Neural crest cell (in vitro differentiated cells): ENCODE results near the gene PCID2. TPM values are rescaled to one million over a fixed set of nuclear protein-coding genes. Genes with fewer than 3 reads are reported as not detected.

Experiments
- DNase-seq: peaks from one replicate; pipeline ENCODE4 v3.0.0; 2021; ENCODE audit warnings: low read depth, mixed read lengths, low spot score
- H3K27ac Mint-ChIP-seq: one replicate; pipeline ENCODE4 v1.8.0; 2021; ENCODE audit warnings: mild to moderate bottlenecking, mixed read lengths; ENCODE audit not compliant: unreplicated experiment
- H3K27me3 Mint-ChIP-seq: 2 replicates; pipeline ENCODE4 v1.8.0; 2021; ENCODE audit warnings: low read depth, mild to moderate bottlenecking, mixed read lengths
- H3K36me3 Mint-ChIP-seq: 2 replicates; pipeline ENCODE4 v1.8.0; 2021; ENCODE audit warnings: low read depth, mild to moderate bottlenecking, mixed read lengths
- H3K4me1 Mint-ChIP-seq: 2 replicates; pipeline ENCODE4 v1.8.0; 2021; ENCODE audit warnings: mixed read lengths
- H3K4me3 Mint-ChIP-seq: one replicate; pipeline ENCODE4 v1.8.0; 2021; ENCODE audit warnings: mild to moderate bottlenecking, mixed read lengths
- H3K9me3 Mint-ChIP-seq: 2 replicates; pipeline ENCODE4 v1.8.0; 2021; ENCODE audit warnings: mixed read lengths
- CTCF ChIP-seq: fragments of 200-600 bp; sonication (generic); conservative IDR thresholded peaks from 2 replicates; pipeline ENCODE4 v1.5.0; 2021; ENCODE audit warnings: antibody characterized with exemption, mild to moderate bottlenecking
- total RNA-seq: library from RNA; stranded (reverse); gene quantifications from 2 replicates; pipeline ENCODE4 v1.2.1, GENCODE V29; 2021

Gene PCID2
- total RNA-seq, 1 donor from 2014 or later = 60.4 TPM

- no peak overlapping the region for H3K4me3 Mint-ChIP-seq
- H3K27me3 Mint-ChIP-seq = no peaks in the 10 kb centered on the region
- no peak overlapping the region for H3K27ac Mint-ChIP-seq
- no peaks in the 10 kb centered on the region for H3K9me3 Mint-ChIP-seq
- peaks cover 14% of the 10 kb centered on the region for H3K36me3 Mint-ChIP-seq
- H3K4me1 Mint-ChIP-seq = peaks cover 11% of the 10 kb centered on the region
- no peak for TF ChIP-seq CTCF
- no peak for DNase-seq
Measured at GRCh38 chr13:113179374-113180230, 28.9 kb downstream of the PCID2 start.

GRCh38 chr13:113178896-113179167 is 29.6 kb downstream of the PCID2 start:
- Mint-ChIP-seq H3K36me3 (peaks cover 17% of the 10 kb centered on the region), H3K4me1 (peaks cover 11% of the 10 kb centered on the region), H3K9me3 (no peaks in the 10 kb centered on the region), H3K4me3 (no peak overlapping the region), H3K27ac (no peak overlapping the region), H3K27me3 (no peaks in the 10 kb centered on the region)
- DNase-seq = no peak
- no peak for TF ChIP-seq CTCF

- no peak for TF ChIP-seq CTCF
- Mint-ChIP-seq H3K4me3 (no peak overlapping the region), H3K36me3 (peaks cover 17% of the 10 kb centered on the region)
Measured at GRCh38 chr13:113178070-113178895, 30.2 kb downstream of the PCID2 start.

GRCh38 chr13:113176822-113177221 is 31.6 kb downstream of the PCID2 start:
- no peak for TF ChIP-seq CTCF
- H3K27ac Mint-ChIP-seq = no peak overlapping the region
- DNase-seq = no peak
- no peaks in the 10 kb centered on the region for H3K9me3 Mint-ChIP-seq
- peaks cover 17% of the 10 kb centered on the region for H3K36me3 Mint-ChIP-seq
- H3K4me3 Mint-ChIP-seq = no peak overlapping the region
- peaks cover 7% of the 10 kb centered on the region for H3K4me1 Mint-ChIP-seq
- H3K27me3 Mint-ChIP-seq = no peaks in the 10 kb centered on the region

More at GRCh38 chr13:113178070-113178895, 30.2 kb downstream of the PCID2 start:
- Mint-ChIP-seq H3K27me3 (no peaks in the 10 kb centered on the region), H3K9me3 (no peaks in the 10 kb centered on the region), H3K4me1 (peaks cover 7% of the 10 kb centered on the region), H3K27ac (no peak overlapping the region)
- DNase-seq = no peak

- Mint-ChIP-seq H3K4me3 (no peak overlapping the region), H3K4me1 (peaks cover 7% of the 10 kb centered on the region), H3K36me3 (peaks cover 17% of the 10 kb centered on the region), H3K27me3 (no peaks in the 10 kb centered on the region), H3K27ac (no peak overlapping the region), H3K9me3 (no peaks in the 10 kb centered on the region)
- TF ChIP-seq CTCF = no peak
- DNase-seq = no peak
Measured at GRCh38 chr13:113176280-113176679, 32.2 kb downstream of the PCID2 start.
